AG04450 (cell line): ENCODE data around the gene KRTAP1-4. TPM values are rescaled to one million over a fixed set of nuclear protein-coding genes. Genes with fewer than 3 reads are reported as not detected.
A peak's percentile ranks its signal among the peaks of the same experiment; 100 is the strongest.
"Not testable (repeated sequence)": the region's sequence is repeated elsewhere in the genome, so short reads cannot be mapped to it uniquely, and the experiment has no call there.

Experiments used
- CTCF ChIA-PET: fragments of 300-600, 350-600 bp; formaldehyde crosslinking; extraction: SDS; loops from one replicate; lab custom pipeline; 2022; ENCODE audit warnings: antibody characterized with exemption, inconsistent platforms; lab: Charles Lee
- POLR2A ChIA-PET: fragments of 350-600 bp; formaldehyde crosslinking; extraction: SDS; loops from one replicate; lab custom pipeline; 2021; ENCODE audit warnings: antibody characterized with exemption, inconsistent platforms; lab: Yijun Ruan, JAX
- DNase-seq: peaks from one replicate; pipeline ENCODE4 v3.0.0-alpha.2; 2011; ENCODE audit warnings: low read depth, low spot score
- H3K27ac ChIP-seq: one replicate; pipeline ENCODE4 v1.5.1; 2012; ENCODE audit warnings: low read depth, low read length, control low read depth
- H3K27me3 ChIP-seq: one replicate; pipeline ENCODE4 v1.6.0; 2012; ENCODE audit warnings: low read length; ENCODE audit not compliant: control insufficient read depth, insufficient read depth
- H3K4me3 ChIP-seq: 2 replicates; pipeline ENCODE4 v1.5.1; 2011; ENCODE audit warnings: mild to moderate bottlenecking, low read depth, low read length, control low read depth
- H3K9me3 ChIP-seq: 2 replicates; pipeline ENCODE4 v1.5.1; 2012; ENCODE audit warnings: low read length; ENCODE audit not compliant: control insufficient read depth, insufficient read depth
- CTCF ChIP-seq: IDR thresholded peaks from 2 replicates; pipeline ENCODE4 v1.5.1; 2011; ENCODE audit warnings: low read depth, low read length, control low read depth, inconsistent platforms
- polyA plus RNA-seq: library from polyadenylated mRNA; depleted of rRNA; stranded (reverse); fragments of >200 nt; gene quantifications from 2 replicates; pipeline ENCODE4 v1.2.3, GENCODE V29; 2011

The KRTAP1-4 gene
- polyA plus RNA-seq, 1 experiment = not detected

- ChIA-PET POLR2A (interaction anchor here (1.2 kb wide), 1 partner anchor 14 kb away, joined by 3 read pairs; no protein-coding TSS in a partner anchor), CTCF (interaction anchor here (1.2 kb wide), 1 partner anchor 487 kb away, joined by 3 read pairs; no protein-coding TSS in a partner anchor)
- no peak for TF ChIP-seq CTCF
- H3K9me3 ChIP-seq = no peaks in the 10 kb centered on the region
- DNase-seq = peak; percentile 86
- peak overlapping the region; percentile 86 for H3K27ac ChIP-seq
- H3K4me3 ChIP-seq = no peak overlapping the region
- no peaks in the 10 kb centered on the region for H3K27me3 ChIP-seq
Observed at GRCh38 chr17:41061964-41062363, 32.0 kb upstream of the KRTAP1-4 start.

GRCh38 chr17:41060052-41060604 lies 30.1 kb upstream of the KRTAP1-4 start, which contains the start of gene KRTAP2-3:
KRTAP2-3 (minus strand) TSS chr17:41060114; CDS start chr17:41060050, 64 bp downstream.
- H3K9me3 ChIP-seq = no peaks in the 10 kb centered on the region
- DNase-seq = peak; percentile 87
- CTCF ChIA-PET = interaction anchor here (1.6 kb wide), 1 partner anchor 488 kb away, joined by 4 read pairs; no protein-coding TSS in a partner anchor
- H3K4me3 ChIP-seq = no peak within 1 kb of the TSS
- TF ChIP-seq CTCF = no peak
- POLR2A ChIA-PET = interaction anchor here (1.2 to 1.8 kb wide), 2 partner anchors 33 to 488 kb away, joined by 3 to 6 read pairs; partner anchors contain the start of gene KRTAP1-5
- peak within 1 kb of the TSS; percentile 85 for H3K27ac ChIP-seq
- no peaks in the 10 kb centered on the region for H3K27me3 ChIP-seq

- not testable (repeated sequence) for H3K9me3 ChIP-seq, H3K4me3 ChIP-seq, H3K27me3 ChIP-seq
- peak; percentile 75 for DNase-seq
- CTCF ChIA-PET = interaction anchor here (0.6 to 1.6 kb wide), 4 partner anchors 21 to 489 kb away, joined by 3 to 8 read pairs (median 4); no protein-coding TSS in a partner anchor
- peak overlapping the region; percentile 85 for H3K27ac ChIP-seq
- POLR2A ChIA-PET = interaction anchor here (0.6 to 1.8 kb wide), 6 partner anchors 33 to 489 kb away, joined by 3 to 11 read pairs (median 4); partner anchors contain the start of gene KRTAP1-5
Observed at GRCh38 chr17:41059276-41060051, 29.5 kb upstream of the KRTAP1-4 start.

- POLR2A ChIA-PET = interaction anchor here (0.6 to 1.8 kb wide), 6 partner anchors 32 to 490 kb away, joined by 3 to 11 read pairs (median 4); partner anchors contain the start of gene KRTAP1-5
- no peaks in the 10 kb centered on the region for H3K27me3 ChIP-seq
- no peak overlapping the region for H3K4me3 ChIP-seq
- DNase-seq = no peak
- peak overlapping the region; percentile 49 for H3K27ac ChIP-seq
- no peaks in the 10 kb centered on the region for H3K9me3 ChIP-seq
- CTCF ChIA-PET = interaction anchor here (0.6 to 0.7 kb wide), 3 partner anchors 30 to 272 kb away, joined by 3 to 8 read pairs (median 3); no protein-coding TSS in a partner anchor
- TF ChIP-seq CTCF = no peak
Observed at GRCh38 chr17:41058741-41059140, 28.7 kb upstream of the KRTAP1-4 start.

GRCh38 chr17:41057547-41057946 lies 27.6 kb upstream of the KRTAP1-4 start:
- no peaks in the 10 kb centered on the region for H3K9me3 ChIP-seq
- DNase-seq = no peak
- no peaks in the 10 kb centered on the region for H3K27me3 ChIP-seq
- no peak overlapping the region for H3K27ac ChIP-seq
- no peak for TF ChIP-seq CTCF
- POLR2A ChIA-PET = no interaction called here
- no peak overlapping the region for H3K4me3 ChIP-seq
- CTCF ChIA-PET = no interaction called here

- POLR2A ChIA-PET, H3K4me3 ChIP-seq, H3K27me3 ChIP-seq, H3K27ac ChIP-seq, H3K9me3 ChIP-seq, DNase-seq: not testable (repeated sequence)
- CTCF ChIA-PET = interaction anchor here (1.3 kb wide), 1 partner anchor 273 kb away, joined by 3 read pairs; no protein-coding TSS in a partner anchor
Observed at GRCh38 chr17:41055130-41055529, 25.1 kb upstream of the KRTAP1-4 start, which contains the start of gene KRTAP2-2. KRTAP2-2 (minus strand) TSS chr17:41055230; CDS start chr17:41055211, 19 bp downstream.

- H3K27me3 ChIP-seq, CTCF ChIA-PET, H3K4me3 ChIP-seq, POLR2A ChIA-PET, H3K27ac ChIP-seq, H3K9me3 ChIP-seq, DNase-seq: not testable (repeated sequence)
Observed at GRCh38 chr17:41054556-41054955, 24.6 kb upstream of the KRTAP1-4 start.
